OCI-M2 (cell line): ENCODE measurements around the gene NFS1.
"Not testable (repeated sequence)": the region's sequence is repeated elsewhere in the genome, so short reads cannot be mapped to it uniquely, and the experiment has no call there.

ENCODE experiments used
- DNase-seq: peaks from one replicate; lab custom pipeline; 2025; ENCODE audit not compliant: unreplicated experiment; lab: John Stamatoyannopoulos, UW

Gene NFS1

DNA sequence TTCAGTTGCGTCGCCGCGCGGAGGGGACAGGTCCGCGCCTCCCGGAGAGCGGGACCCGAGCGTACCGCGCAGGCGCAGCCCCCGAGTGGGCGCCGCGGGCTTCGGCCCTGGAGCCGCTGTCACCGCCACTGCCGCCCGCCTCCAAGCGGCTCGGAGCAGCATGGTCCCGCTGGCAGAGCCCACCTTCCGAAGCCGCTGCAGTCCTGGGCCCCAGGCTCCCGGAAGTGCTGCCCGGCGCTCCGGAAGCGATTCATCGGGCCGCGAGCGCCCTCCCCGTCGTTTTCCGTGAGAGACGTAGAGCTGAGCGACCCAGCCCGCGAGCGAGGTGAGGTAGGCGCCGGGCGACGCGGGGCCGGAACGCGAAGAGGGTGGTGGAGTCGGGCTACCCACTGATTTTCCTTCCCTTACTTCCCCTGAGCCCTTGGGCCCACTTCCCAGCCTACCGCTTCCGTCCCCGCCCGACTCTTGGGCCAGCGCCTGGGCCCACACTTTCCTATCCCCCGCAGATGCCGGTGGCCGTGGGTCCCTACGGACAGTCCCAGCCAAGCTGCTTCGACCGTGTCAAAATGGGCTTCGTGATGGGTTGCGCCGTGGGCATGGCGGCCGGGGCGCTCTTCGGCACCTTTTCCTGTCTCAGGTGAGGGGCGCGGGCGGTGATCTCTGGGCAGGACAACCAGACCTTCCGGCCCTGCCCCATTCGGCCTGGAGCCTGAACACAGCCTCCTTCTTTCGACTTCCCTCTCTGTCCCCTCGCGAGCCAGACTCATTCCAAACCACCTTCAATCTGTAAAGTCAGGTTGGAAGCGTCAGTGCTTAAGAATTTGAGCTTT is at the start of gene NFS1, which contains the start of gene ROMO1:
TSS of gene NFS1 (minus strand) at position 226 of the 830 bp plus-strand sequence. CDS start at position 162, 64 bp downstream.
TSS of gene ROMO1 (plus strand) at position 279 of the 830 bp plus-strand sequence. CDS start at position 507, 228 bp downstream.
- no peak for DNase-seq

DNA sequence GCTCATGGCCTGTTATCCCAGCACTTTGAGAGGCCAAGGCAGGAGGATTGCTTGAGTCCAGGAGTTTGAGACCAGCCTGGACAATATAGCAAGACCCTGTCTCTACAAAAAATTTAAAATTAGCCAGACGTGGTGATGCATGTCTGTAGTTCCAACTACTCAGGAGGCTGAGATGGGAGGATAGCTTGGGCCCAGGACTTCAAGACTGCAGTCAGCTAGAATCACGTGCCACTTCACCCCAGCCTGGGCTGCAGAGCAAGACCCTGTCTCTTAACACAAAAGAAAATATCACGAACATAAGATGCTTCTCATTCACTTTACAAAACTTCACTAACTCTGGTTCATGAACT is 45.3 kb upstream of the NFS1 start:
- not testable (repeated sequence) for DNase-seq

DNA sequence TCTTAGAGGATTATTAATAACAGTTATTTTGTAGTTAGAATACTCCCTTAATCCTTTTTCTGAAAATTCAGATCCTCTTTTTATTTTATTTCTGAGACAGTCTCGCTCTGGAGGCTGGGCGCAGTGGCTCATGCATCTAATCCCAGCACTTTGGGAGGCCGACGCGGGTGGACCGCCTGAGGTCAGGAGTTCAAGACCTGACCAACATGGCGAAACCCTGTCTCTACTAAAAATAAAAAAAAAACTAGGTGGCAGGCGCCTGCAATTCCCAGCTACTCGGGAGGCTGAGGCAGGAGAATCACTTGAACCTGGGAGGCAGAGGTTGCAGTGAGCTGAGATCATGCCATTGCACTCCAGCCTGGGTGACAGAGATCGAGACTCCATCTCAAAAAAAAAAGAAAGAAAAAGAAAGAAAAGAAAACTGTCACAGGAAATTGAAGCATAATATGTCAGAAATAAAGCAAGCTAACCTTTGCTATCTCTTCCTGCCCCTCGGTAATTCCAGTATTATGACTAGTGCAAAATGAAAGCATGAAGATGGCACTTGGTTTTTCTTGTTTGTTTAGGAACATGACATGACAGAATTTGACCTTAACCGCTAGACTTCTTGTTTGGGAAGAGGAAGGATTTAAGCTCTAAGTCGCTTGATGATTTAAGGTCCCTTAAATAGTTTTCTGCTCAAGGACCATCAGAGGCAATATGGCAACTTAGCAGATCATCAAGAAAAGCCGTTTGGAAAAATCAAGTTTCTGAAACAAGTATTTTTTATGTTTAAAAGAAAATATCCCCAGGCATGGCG is 44.7 kb upstream of the NFS1 start:
- DNase-seq: no peak

DNA sequence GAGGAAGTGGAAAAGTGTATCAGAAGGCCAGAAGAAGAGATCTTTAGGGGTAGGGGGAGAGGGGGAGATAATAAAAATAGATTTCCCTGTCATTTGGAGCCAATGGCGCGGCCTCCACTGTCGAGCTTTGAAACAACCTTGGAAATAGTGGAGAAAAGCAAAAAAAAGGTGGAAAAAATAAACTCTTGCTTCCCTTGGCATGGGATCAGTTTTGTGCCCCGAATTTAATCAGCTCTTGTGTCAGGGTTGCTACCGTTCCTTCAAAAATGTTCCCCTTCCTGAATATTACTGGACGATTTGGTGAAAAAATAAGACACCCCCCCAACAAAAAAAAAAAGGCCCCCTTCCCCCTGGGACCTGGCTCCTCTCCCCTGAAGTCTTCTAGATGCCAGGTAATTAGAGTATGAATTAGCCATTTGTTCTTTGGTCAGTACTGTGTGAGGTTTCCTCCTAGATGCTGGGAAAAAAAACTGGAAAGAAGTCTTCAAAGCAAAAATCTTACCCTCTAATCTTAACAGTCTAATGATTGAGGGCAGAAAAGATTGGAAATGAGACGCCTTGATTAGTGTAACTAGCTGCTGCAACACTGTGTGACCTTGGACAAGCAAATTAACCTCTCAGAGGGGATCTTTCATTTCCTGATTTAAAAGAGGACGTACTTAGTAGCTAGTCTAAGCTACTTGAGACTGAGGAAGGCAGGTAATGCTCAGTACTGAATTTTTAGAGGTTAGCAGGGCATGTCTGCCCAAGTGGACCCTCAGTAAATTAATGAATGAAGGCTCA is 43.8 kb upstream of the NFS1 start:
- peak; percentile 23 for DNase-seq

DNA sequence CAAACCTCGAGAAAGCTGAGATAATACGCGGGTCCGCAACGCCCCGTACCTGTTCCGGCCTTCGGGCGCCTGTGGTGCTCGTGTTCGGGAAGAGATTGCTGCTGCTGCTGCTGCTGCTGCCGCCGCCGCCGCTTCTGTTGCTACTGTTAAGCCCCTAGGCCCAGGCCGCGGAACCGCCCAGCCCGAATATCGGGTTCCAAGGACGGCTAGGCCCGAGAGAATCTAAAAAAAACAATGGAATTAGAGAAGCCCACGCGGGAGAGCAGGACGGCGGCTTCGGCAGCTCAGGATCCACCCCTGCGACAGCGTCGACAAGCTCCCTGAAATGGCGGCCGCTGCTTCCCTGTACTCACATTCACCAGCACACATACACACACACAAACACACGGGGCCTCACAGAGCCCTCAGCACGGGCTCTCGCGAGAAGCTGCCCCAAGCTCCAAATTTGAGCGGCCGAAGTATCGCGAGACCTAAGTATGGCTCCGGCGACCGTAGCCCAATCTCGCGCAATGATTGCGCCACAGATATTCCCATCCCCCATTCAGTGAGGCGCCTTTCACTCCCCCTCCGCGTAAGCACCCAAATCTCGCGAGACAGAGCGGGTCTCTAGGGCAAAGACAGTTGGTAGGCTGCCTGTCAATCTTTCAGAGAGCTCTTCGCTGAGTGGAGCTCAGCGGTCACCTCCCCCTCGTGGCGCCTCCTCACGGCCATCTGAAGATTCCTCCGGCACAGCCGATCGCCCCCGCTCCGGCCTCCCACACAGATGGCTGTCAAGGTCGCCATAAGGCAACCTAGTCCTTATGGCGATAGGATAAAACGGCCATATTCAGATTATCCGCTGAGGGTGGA is 43.0 kb upstream of the NFS1 start, which contains the start of gene RBM39:
TSS of gene RBM39 (minus strand) at position 369 of the 849 bp plus-strand sequence. CDS start 1,386 bp downstream, outside the sequence.
- DNase-seq: peak; percentile 98

DNA sequence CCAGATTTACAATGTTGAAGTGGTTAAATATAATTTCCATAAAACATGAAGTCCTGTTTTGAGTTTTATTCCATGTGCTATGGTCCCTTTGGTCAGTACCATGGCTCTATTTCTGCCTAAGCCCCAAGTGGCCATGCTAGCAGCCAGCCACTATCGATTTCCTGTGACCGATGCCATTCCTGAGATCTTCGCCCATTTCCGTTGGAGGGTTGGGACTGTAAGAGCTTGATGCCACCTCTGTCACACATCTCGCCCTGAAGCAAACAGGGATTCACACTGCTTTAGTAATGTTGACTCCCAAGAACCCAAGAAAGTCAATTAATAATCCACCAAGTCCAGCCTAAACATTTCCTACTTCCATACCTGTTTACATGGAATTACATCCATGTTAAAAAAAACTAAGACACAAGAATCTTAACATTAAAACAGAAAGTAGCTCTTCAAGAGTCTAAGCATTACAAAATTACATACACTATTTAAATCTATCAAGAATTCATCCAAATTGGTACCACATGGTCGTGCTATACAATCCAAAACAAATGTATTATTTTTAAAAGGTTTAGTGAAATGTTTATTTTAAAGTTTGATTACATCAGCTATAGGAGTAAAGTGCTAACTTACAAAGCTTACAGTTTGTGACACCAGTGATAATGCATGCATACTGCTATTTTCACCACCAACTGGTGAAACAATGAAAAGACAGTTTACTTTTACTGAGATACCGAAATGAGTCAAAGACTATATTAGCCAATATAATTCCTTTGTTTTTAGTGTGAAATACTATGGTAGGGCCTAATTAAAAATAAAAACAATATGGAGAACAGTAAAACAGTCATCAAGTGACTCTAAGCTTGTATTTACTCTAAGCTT is 40.4 kb upstream of the NFS1 start:
- no peak for DNase-seq

DNA sequence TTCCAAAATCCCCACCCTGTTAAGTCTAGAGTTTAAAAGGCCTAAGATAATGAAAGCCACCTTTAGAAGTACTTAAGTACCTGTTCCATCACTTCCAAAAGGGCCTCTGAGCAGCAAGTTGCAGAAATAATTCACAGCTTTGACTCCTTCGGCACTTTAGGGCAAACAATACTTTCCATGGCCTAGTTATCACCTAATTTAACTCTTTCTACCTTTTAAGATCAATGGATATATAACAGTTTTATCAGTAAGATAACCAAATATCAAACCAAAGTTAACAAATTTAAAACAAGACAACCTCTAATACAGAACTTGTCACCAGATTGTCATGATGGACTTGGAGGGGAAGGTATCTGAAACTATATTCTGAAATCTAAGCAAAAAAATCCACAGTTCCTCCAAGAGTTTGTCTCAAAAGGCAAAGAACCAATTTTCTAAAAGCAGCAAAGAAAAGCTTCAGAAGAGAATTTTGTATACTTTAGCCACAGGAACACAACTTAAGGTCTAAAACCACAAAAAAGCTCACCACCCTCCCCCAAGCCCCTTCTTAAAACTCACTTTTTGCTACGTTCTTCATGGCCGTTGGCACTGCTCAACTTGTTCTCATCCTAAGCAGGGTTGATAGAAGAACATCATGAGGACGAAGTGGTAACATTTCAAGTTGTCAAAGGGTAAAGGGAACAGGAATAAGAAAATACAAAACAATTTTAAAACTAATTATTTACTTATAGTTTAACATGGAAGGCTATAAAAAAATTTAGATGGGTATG is 39.4 kb upstream of the NFS1 start:
- DNase-seq: no peak

DNA sequence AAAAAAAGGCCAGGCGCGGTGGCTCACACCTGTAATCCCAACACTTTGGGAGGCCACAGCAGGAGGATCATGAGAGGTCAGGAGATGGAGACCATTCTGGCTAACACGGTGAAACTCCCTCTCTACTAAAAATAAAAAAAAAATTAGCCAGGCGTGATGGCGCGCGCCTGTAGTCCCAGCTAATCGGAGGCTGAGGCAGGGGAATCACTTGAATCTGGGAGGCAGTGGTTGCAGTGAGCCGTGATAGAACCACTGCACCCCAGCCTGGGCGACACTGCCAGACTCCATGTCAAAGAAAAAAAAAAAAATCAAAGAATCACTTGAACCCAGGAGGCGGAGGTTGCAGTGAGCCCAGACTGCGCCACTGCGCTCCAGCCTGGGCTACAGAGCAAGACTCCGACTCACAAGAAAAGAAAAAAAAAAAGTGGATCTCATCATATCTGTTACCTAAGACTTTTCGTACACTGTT is 38.7 kb upstream of the NFS1 start:
- no peak for DNase-seq

DNA sequence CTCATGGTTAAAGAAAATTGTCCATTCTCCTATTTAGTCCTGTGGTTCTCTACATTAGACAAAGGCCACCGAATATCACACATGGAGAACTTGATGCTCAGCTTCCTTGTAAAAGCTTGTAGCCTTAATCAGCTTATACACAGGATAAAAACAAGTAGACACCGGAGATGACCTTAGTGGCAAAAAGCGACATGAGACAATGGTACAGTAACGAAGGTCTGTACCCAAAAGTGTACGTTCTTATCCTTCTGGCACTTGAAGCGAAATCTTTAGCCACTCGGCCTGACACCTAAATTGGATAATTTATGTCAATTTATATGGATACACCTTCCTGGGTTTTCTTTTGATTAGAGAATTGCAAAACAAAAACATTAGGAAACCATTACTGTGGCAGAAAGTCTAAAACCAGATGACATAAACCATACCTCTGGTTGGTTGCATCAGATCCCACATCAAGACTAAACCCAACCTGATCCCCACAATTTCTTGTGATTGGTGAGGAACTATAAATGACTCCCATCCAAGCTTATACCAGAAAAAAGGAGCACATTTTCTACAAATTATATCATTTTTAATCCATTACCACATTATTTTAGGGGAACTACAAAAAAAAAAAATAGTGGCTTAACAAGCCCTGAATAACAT is 36.8 kb upstream of the NFS1 start:
- DNase-seq: no peak

DNA sequence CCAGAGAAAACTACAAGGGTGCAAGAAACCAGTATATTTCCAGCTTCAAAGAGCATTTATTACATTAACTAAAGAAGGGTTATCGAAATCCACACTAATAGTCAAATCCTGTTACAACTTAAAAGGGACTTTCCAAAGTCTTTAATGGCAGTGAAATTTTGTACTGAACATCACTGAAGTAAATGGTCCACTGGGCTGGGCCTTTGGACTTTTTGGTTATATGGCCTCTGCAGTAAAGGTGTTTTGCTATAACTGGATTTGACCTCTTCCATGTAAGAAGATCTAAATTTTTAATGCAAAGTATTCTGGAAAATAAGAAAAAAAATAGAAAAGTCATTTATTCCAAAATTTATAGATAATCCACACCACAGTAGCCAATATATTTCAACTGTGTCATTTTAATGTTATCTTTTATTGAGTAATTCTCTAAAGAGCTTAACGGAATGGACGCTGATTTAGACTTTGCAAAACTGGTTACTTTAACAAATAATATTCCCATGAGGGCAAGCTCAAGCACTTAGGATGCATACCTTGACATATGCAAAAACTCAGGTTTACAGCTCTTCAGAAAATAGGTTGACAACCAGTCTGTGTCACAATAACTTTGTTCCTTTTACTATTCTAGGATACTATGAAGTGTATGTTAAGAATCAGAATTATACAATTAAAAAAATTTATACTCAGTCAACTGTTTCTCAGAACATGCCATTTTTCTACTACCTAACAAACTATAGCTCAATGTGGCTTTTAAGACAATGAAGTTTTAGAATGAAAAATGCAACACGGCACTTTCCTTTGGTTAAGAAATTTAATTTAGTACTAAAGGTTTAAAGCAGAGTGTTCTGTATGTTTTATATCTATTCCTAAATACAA is 35.9 kb upstream of the NFS1 start:
- no peak for DNase-seq

DNA sequence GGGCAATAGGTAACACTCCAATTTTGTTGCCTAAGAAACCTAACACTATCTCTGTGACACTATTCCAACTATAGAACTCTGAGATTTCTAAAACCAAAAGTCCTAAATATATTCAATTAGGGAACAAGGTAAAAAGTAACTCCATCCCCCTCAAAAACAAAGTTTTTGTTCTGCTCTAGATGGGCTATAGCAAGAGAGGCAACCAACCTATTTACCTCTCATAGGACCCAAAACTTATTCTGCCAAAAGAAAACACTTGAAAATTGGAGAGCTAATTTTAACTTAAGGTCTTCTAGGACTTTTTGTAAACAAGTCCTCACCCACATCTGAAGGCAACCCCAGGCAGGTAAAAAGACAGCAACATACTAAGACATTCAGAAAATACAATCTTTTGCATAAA is 35.2 kb upstream of the NFS1 start:
- DNase-seq: no peak

DNA sequence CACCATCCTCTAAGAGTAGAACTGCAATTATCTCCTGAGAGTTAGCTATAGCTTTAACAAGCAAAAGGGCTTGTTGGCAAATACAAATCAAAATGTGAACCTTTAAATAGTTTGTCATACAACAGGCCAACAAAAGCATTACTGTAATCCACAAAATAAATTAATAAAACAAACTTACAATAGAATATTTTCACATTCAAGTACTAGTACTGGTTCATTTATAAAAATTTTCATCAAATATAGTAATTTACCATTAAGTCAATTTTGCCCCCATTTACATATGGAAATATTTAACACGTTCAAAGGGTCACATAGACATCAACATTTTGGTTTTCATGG is 33.5 kb upstream of the NFS1 start:
- DNase-seq: no peak

DNA sequence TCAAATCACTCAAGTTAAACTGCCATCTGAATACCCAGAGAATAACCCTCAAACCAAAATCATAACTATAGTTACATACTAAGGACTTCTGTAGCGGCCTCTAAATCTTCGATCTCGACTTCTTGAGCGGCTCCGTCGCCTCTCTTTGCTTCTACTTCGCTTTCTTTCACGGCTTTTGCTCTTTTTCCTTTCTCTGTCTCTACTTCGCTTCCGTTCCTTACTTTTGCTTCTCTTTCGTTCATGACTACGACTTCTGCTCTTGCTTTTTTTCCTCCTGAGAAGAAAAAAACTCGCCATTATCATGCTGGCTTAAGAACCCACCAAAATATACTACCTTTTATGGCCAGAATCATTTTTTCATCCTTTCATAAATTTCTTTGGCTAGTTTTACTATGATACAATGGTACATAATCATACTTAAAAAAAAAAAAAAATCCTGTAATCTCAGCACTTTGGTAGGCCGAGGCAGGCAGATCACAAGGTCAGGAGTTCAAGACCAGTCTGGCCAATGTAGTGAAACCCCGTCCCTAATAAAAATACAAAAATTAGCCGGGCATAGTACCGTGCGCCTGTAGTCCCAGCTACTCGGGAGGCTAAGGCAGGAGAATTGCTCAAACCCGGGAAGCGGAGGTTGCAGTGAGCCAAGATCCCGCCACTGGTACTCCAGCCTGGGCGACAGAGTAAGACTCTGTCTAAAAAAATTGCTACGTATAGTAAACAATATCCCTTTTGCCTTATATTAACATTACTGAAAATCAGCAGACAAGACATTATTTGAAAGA is 32.9 kb upstream of the NFS1 start:
- DNase-seq: no peak

DNA sequence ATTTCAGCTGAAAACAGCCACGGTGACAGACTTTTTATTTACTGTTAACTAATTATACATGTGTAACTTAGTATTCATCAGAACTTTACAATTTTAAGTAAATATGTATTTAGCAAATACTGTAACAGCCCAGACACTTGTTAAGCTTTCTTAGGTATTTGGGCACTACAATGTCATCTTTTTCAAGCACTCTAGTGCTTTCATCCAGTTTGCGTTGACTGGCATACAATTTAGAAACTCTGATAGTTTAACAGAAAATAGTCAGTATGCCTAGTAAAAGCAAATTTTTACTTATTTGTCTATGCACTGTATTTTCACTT is 32.3 kb upstream of the NFS1 start:
- no peak for DNase-seq

DNA sequence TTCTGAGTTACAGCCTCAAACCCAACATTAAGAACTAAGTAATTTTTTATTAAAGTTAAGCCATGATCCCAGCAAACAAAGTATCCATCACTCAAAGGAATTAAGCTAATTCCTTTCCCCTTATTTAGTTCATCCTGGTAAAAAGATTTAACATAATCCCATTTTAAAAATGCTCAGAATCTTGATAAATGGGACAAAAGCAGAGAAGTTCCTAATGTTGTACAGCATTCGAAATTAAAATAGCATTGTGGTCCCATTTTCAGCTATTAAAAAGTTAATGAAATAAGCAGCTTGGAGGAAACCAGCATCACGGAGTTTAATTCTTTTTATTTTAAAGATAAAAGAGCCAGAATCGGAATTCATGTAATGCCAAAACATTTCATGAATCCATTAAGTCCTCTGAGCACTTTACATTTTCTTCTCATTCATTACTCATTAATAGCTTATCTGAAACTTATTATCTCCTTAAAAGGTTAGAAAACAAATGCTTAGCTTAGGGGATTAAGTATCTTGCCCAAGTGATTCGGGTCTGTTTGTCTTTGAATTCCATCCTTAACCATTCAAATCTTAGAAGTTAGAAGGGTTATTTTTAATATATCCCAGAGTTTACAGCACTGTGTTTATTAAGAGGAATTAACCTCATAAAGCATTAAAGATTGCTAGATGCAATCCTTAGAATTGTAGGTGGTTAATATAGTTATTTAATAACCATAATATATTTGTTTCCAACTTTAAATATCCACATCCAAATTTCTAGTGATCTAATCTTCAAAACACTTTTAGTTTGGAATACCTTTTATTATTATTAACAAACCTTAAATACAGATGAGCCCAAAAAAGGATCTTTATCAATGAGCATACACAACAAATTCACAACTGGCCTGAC is 31.7 kb upstream of the NFS1 start:
- no peak for DNase-seq
